GM21447 (cell line): Measurements from ENCODE around the gene NDUFB4.

Source experiments
- ATAC-seq: cut with Tn5 transposase; IDR thresholded peaks from one replicate; pipeline ENCODE4 v1.9.1; 2021; ENCODE audit not compliant: unreplicated experiment

Gene NDUFB4

DNA sequence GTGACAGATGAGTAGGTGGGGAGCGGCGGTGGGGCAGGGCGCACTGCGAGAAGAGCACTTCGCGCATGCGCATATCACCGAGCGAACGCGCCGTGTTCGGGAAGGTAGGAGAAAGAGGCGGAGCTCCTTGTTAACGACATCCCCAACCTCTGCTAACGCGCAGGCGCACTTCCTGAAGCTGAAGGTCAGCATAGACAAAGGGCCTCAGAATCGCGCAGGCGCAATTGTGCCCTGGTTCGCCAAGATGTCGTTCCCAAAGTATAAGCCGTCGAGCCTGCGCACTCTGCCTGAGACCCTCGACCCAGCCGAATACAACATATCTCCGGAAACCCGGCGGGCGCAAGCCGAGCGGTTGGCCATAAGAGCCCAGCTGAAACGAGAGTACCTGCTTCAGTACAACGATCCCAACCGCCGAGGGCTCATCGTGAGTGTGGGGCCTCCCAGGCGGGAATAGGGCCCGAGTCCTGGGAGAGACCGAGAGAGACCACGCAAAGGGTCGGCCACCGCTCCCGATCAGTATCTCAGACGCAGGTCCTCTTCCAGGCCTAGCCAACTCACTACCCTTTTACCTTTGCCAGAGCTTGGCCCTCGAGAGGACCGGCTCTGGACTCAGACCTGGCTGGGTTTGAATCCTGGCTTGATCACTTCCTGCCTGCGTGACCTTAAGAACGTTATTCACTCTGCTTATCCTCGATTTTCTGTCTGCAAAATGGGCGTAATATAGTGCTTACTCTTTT, at the start of gene NDUFB4:
NDUFB4 (plus strand) TSS at position 221 of the 737 bp plus-strand sequence; CDS start at position 245, 24 bp downstream.
- peak; percentile 95 for ATAC-seq

GRCh38 chr3:120550546-120550945, 45.6 kb upstream of the NDUFB4 start:
- no peak for ATAC-seq

GRCh38 chr3:120552184-120553172, 43.7 kb upstream of the NDUFB4 start:
- no peak for ATAC-seq

- ATAC-seq: no peak
Measured at GRCh38 chr3:120554812-120555606, 41.1 kb upstream of the NDUFB4 start.

DNA sequence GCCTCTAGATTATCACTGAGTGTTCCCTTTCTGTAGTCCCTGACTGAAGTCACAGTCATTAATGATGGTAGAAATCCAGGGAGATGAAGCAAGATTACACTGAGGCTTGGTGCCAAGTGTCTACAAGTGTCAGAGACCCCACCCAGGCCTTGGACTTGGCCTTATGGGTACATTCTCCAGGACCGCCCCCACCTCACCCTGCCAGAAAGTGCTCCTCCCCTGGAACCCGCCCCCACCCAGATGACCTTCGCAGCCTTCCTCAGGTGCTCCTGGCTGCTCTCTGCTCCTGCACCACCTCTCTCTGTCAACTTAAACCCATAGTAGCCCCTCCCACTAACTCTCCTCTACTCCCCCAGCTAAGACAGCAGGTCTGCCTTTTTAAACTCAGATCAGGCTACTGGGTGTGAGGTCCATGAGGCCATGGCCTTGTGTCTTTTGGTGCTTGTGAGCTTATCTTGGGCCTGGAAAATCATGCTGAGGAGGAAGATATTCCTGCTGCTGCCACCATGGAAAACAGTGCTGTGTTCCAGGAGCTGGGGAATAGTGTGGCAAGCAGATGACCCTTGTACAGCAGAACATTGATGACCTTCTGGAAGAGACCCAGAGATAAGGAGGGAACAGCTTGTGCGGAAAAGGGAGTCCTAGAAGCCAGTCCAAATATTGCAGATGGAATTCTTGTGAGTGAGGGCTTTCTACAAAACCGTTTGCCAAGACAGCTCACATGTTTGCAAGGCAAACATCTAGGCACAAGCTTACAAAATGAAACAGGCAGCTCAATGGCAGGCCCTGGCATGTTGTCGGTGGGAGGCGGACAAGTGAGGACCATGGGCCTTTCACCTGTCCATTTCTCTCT, 40.3 kb upstream of the NDUFB4 start:
- ATAC-seq: no peak

GRCh38 chr3:120557115-120557514, 39.0 kb upstream of the NDUFB4 start:
- no peak for ATAC-seq

GRCh38 chr3:120558771-120559241, 37.3 kb upstream of the NDUFB4 start:
- ATAC-seq: peak; percentile 88

- ATAC-seq: peak; percentile 36
Measured at GRCh38 chr3:120559242-120560061, 36.7 kb upstream of the NDUFB4 start.

DNA sequence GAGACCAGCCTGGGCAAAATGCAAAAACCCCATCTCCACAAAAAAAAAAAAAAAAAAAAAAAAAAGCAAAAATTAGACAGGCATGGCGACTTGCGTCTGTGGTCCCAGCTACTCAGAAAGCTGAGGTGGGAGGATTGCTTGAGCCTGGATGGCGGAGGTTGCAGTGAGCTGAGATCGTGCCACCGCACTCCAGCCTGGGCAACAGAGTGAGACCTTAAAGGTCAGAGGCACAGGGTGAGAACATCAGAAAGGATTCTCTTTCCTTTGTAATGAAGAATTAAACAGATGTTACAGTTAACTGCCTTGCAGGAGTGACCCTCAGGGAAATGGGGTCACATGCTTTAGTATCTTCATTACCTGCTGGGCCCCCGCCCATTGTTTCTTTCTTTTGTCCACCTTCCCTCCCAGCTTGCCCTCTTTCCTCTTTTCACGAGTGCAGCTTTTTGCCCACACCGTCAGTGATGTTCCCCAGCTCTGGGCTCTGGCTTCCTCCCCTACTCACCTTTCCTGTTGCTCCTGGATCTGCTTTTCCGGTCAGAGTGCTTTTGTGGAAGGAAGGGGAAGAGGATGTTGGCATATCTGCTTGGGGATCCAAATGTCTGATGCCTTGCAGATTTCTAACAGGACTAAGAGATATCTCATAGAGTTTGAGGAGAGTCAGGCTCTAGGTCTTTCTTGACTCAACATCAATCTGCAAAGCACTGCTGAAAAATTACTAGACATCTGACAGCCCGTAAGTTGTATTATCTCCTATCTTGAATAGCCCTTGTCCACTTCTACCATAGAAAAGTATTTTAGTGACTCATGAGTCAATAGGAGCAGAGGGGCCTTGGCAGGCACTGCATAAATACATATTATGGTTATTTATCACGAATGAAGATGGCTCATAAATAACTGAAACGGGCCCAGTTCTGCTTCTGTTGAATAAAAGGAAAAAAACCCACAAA, 35.6 kb upstream of the NDUFB4 start:
- no peak for ATAC-seq

- ATAC-seq: peak; percentile 43
Measured at GRCh38 chr3:120561251-120562045, 34.7 kb upstream of the NDUFB4 start.

DNA sequence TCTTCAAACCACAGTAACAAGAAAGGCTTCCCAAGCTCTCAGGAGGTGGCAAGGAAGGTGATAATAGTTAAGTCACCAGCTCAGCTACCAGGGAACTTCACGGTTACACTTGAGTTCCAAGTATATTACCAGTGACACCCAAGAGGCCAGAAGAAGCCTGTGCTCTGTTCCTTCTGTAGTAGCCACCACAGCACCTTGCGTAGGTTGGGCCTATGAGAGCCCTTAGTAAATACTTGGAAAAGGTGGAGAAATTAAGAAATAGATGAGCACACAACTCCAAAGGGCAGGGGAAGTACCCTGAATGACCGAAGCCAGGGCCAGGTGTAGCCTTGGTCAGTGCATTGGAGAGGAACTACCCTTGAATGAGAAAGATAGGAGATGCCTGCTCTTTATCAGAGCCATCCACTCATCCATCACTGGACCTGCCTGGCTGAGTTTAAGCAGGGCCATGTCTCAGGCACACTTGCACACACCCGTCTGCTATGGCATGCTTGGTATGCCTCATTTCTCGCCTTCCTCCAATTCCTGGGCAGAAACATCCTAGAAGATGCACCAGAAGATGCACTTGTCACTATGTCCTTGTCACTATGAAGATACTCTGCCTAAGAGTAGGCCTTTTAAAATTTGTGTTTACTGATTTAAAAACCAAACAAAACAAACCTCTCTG, 32.6 kb upstream of the NDUFB4 start:
- ATAC-seq: no peak

DNA sequence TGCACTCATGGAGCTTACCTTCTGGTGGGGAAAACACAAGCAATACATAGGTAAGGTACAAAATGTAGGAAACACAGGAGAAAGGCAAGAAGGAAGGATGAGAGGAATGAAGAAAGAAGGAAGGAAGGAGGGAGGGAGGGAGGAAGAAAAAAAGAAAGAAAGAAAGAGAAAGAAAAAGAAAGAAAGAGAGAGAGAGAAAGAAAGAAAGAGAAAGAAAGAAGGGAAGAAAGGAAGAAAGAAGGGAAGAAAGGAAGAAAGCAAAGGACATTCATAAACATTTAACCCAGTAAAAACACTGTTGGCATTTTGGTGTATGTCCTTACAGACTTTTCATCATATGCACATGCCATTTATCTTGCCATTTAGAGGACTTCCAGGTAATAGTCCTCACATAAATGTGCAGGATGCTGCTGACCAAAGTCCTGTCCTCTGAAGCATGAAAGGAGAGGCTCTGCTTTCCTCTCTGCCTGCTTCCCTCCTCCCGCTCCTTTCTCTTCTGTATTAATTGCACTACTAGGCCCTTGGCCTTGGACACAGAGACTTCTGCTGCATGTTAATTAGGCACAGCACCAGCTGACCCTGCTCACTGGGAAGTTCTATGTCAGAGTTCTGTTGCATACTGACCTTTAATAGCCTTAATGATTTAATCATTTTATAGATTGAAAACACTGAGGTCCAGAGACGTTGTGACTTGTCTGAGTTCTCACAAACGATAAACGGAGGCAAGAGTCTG, 29.7 kb upstream of the NDUFB4 start:
- ATAC-seq: no peak

GRCh38 chr3:120567370-120568201, 28.6 kb upstream of the NDUFB4 start:
- no peak for ATAC-seq

- no peak for ATAC-seq
Measured at GRCh38 chr3:120568202-120568531, 28.0 kb upstream of the NDUFB4 start.

GRCh38 chr3:120568598-120568997, 27.5 kb upstream of the NDUFB4 start:
- ATAC-seq: no peak
